ENCODE measurements around the gene DPT.

DNA sequence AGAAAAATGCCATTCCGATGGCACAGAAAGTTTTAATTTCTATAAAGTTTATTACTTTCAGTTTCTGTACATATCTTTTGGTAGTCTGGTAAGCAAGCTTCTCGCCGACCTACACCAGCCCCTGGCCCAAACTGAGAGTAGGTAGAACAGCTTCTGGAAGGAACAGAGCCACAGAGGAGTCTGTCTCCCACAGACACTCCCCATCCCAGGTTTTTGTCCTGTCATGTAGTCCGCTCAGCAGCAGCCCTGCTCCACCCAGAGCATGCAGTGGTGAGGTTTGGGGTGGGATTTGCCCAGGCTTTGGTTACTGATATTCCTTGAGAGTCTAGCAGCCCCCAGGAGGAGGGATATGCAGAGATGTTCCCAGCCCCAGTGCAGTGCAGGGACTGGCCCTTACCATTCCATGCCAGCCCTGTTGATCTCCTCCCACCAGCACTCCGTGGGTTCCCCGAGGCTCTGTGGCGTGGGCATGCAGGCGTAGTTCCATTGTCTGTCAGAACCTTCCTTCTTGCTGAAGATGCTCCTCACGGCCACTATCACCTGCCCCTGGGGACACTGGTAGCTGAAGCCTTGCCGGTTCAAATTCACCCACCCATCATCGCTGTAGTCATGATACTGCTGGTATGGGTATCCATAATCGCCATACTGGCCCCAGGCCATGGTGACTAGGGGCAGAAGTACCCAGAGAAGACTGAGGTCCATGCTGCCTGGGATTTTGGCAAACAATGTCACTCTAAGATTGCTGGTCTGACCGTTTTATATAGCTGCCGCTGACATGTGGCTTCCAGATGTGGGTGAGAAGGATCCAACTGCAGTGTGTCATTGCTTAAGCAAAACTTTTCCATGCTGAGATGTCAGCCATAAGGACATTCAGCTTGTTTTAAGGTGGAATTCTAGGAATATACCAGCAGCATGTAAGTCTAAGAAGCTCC is at the start of gene DPT:
- TF ChIP-seq CTCF (IDR thresholded peaks at IDR 0.05): no peak
- TF ChIP-seq POLR2A (IDR thresholded peaks at IDR 0.05): no peak
